ENCODE measurements around the gene NTSR2. TPM values are rescaled to one million over a fixed set of nuclear protein-coding genes. Genes with fewer than 3 reads are reported as not detected.

Gene NTSR2
- total and polyA plus RNA-seq, 2 experiments from 2014 or later: 0.10 TPM; not detected in 1

GRCh38 chr2:11657646-11658045, 12.3 kb downstream of the NTSR2 start (continued):
- no peak for TF ChIP-seq REST (IDR thresholded peaks at IDR 0.05; ENCODE audit: unreplicated experiment)
- TF ChIP-seq EZH2 (IDR thresholded peaks at IDR 0.05; ENCODE audit: low read depth, unreplicated experiment): no peak

DNA sequence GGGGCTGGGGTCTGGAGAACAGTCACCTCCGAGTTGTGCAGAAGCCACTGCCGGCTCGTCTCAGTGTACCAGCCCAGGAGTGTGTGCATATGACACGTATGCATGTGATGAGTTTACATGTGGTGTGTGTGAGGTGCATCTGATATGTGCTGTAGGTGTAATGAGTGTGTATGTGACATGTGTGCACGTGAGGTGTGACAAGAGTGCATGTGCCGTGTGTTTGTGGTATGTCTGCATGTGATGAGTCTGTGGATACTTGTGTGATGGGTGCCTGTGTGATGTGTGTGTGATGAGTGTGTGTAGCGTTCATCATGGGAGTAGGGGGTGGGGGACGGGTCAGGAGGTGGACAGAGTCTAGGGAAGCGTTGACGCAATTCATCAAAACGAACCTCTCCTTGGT, 12.8 kb downstream of the NTSR2 start:
- no peaks in the 10 kb centered on the region for H3K4me1 Mint-ChIP-seq
- no peaks in the 10 kb centered on the region for H4K20me1 ChIP-seq (replicated peaks; ENCODE audit: insufficient read depth)
- DNase-seq (ENCODE audit: low spot score) (no peak), ATAC-seq (no peak)
- H3K79me2 ChIP-seq (replicated peaks; ENCODE audit: insufficient read depth): no peaks in the 10 kb centered on the region
- no peaks in the 10 kb centered on the region for H3K27me3 ChIP-seq (ENCODE audit: insufficient read depth)
- H3K27ac ChIP-seq (ENCODE audit: low read depth): no peak overlapping the region
- no peak overlapping the region for H3K4me3 Mint-ChIP-seq
- H3K27ac Mint-ChIP-seq: no peak overlapping the region
- H3K4me3 ChIP-seq: no peak overlapping the region
- H3F3A ChIP-seq (replicated peaks; ENCODE audit: low read depth): no peaks in the 10 kb centered on the region
- H3K36me3 Mint-ChIP-seq (ENCODE audit: low read depth): peaks cover 3% of the 10 kb centered on the region; the same call in 1 of the 3 replicates
- H3K9me2 ChIP-seq (ENCODE audit: insufficient read depth): no peaks in the 10 kb centered on the region
- H3K4me2 ChIP-seq: no peak overlapping the region
- no peak for TF ChIP-seq ETS1 (IDR thresholded peaks at IDR 0.05)
- TF ChIP-seq ZNF331 (CRISPR knock-in tag; IDR thresholded peaks at IDR 0.05; ENCODE audit: low read depth): no peak
- TF ChIP-seq NANOG (IDR thresholded peaks at IDR 0.05; ENCODE audit: borderline replicate concordance): no peak
- TF ChIP-seq POLR2AphosphoS5 (IDR thresholded peaks at IDR 0.05; ENCODE audit: low read depth): no peak
- no peak for TF ChIP-seq CREB1 (CRISPR knock-in tag; IDR thresholded peaks at IDR 0.05; ENCODE audit: low read depth)
- no peak for TF ChIP-seq STAT1 (IDR thresholded peaks at IDR 0.05; ENCODE audit: unreplicated experiment)
- no peak for TF ChIP-seq EZH2 (IDR thresholded peaks at IDR 0.05; ENCODE audit: low read depth, unreplicated experiment)
- TF ChIP-seq JUNB (IDR thresholded peaks at IDR 0.05; ENCODE audit: unreplicated experiment): no peak
- no peak for TF ChIP-seq REST (IDR thresholded peaks at IDR 0.05; ENCODE audit: unreplicated experiment)
- TF ChIP-seq ZNF462 (CRISPR knock-in tag; IDR thresholded peaks at IDR 0.05): no peak
- TF ChIP-seq EZH2phosphoT487 (IDR thresholded peaks at IDR 0.05; ENCODE audit: unreplicated experiment): no peak
- H3K4me1 ChIP-seq (ENCODE audit: insufficient read depth): no peaks in the 10 kb centered on the region
- H3K36me3 ChIP-seq (ENCODE audit: insufficient read depth): no peaks in the 10 kb centered on the region
- no peak overlapping the region for H2AFZ ChIP-seq
- H3K9me3 Mint-ChIP-seq: peaks cover 3% of the 10 kb centered on the region
- peaks cover 9% of the 10 kb centered on the region for H3K27me3 Mint-ChIP-seq (ENCODE audit: insufficient read depth, low read depth, poor library complexity)
